NCI-H345 treated with DMSO at 0.1 percent for 48 hours (cell line): Measurements from ENCODE around the gene NOP14.
"Not testable (repeated sequence)": the region's sequence is repeated elsewhere in the genome, so short reads cannot be mapped to it uniquely, and the experiment has no call there.

Experiments used
- DNase-seq: peaks from one replicate; lab custom pipeline; 2025; ENCODE audit not compliant: unreplicated experiment; lab: John Stamatoyannopoulos, UW

NOP14 gene

GRCh38 chr4:2918300-2918699 lies 44.9 kb downstream of the NOP14 start:
- DNase-seq, result not testable (repeated sequence)

GRCh38 chr4:2916696-2917095 lies 46.5 kb downstream of the NOP14 start:
- DNase-seq, result not testable (repeated sequence)

GRCh38 chr4:2915789-2916188 lies 47.4 kb downstream of the NOP14 start:
- DNase-seq, result no peak

GRCh38 chr4:2914256-2915126 lies 48.7 kb downstream of the NOP14 start:
- DNase-seq, result no peak

- no peak for DNase-seq
Measured at GRCh38 chr4:2913168-2913567, 50.0 kb downstream of the NOP14 start.

- no peak for DNase-seq
Measured at GRCh38 chr4:2911868-2912267, 51.3 kb downstream of the NOP14 start.

- DNase-seq, result no peak
Measured at GRCh38 chr4:2910409-2910808, 52.8 kb downstream of the NOP14 start.

GRCh38 chr4:2909583-2909982 lies 53.6 kb downstream of the NOP14 start:
- DNase-seq, result no peak

GRCh38 chr4:2908686-2909085 lies 54.5 kb downstream of the NOP14 start:
- no peak for DNase-seq

GRCh38 chr4:2907706-2908293 lies 55.4 kb downstream of the NOP14 start:
- peak; percentile 28 for DNase-seq

GRCh38 chr4:2907226-2907625 lies 56.0 kb downstream of the NOP14 start:
- no peak for DNase-seq

- DNase-seq, result no peak
Measured at GRCh38 chr4:2906218-2906617, 57.0 kb downstream of the NOP14 start.

- no peak for DNase-seq
Measured at GRCh38 chr4:2905544-2905943, 57.7 kb downstream of the NOP14 start.

GRCh38 chr4:2902126-2902525 lies 61.1 kb downstream of the NOP14 start:
- DNase-seq, result no peak

- DNase-seq, result no peak
Measured at GRCh38 chr4:2901186-2901585, 62.0 kb downstream of the NOP14 start.

- DNase-seq, result no peak
Measured at GRCh38 chr4:2900741-2901140, 62.5 kb downstream of the NOP14 start.

GRCh38 chr4:2898001-2898400 lies 65.2 kb downstream of the NOP14 start:
- DNase-seq, result no peak

- no peak for DNase-seq
Measured at GRCh38 chr4:2893772-2894171, 69.4 kb downstream of the NOP14 start.

- DNase-seq, result no peak
Measured at GRCh38 chr4:2891294-2891693, 71.9 kb downstream of the NOP14 start.

GRCh38 chr4:2888886-2889285 lies 74.3 kb downstream of the NOP14 start:
- DNase-seq, result no peak
